Trophoblast cell (in vitro differentiated cells and primary cell): ENCODE data around the gene HOOK1.
A peak's percentile ranks its signal among the peaks of the same experiment; 100 is the strongest.

ENCODE experiments used
- DNase-seq, 2 donors: peaks; one replicate each; pipeline ENCODE4 v3.0.0-alpha.2; 2016
- H2AFZ ChIP-seq: 2 replicates; pipeline ENCODE4 v1.6.1; 2013; ENCODE audit warnings: low read length, moderate library complexity, mild to moderate bottlenecking; ENCODE audit not compliant: insufficient read depth, poor library complexity
- H2AK5ac ChIP-seq: 2 replicates; pipeline ENCODE4 v1.6.1; 2013; ENCODE audit warnings: mild to moderate bottlenecking, low read length
- H2BK120ac ChIP-seq: 2 replicates; pipeline ENCODE4 v1.6.1; 2013; ENCODE audit warnings: low read length, mild to moderate bottlenecking, moderate library complexity; ENCODE audit not compliant: insufficient read depth, poor library complexity
- H2BK12ac ChIP-seq: 2 replicates; pipeline ENCODE4 v1.6.1; 2013; ENCODE audit warnings: mild to moderate bottlenecking, low read length, moderate library complexity
- H2BK5ac ChIP-seq: 2 replicates; pipeline ENCODE4 v1.6.1; 2013; ENCODE audit warnings: low read length, low read depth, moderate library complexity, mild to moderate bottlenecking; ENCODE audit not compliant: poor library complexity
- H3K14ac ChIP-seq: 2 replicates; pipeline ENCODE4 v1.6.1; 2013; ENCODE audit warnings: mild to moderate bottlenecking, low read length
- H3K18ac ChIP-seq: 2 replicates; pipeline ENCODE4 v1.6.1; 2013; ENCODE audit warnings: mild to moderate bottlenecking, low read length
- H3K23ac ChIP-seq: 2 replicates; pipeline ENCODE4 v1.6.1; 2013; ENCODE audit warnings: low read length
- H3K27ac ChIP-seq: 2 replicates; pipeline ENCODE4 v1.5.1; 2013; ENCODE audit warnings: low read depth, mild to moderate bottlenecking, inconsistent platforms, low read length, moderate library complexity
- H3K27me3 ChIP-seq: 2 replicates; pipeline ENCODE4 v1.6.1; 2013; ENCODE audit warnings: inconsistent platforms, mild to moderate bottlenecking, low read length, moderate library complexity; ENCODE audit not compliant: insufficient read depth
- H3K36me3 ChIP-seq, 2 experiments: 1 replicate in 1 of 2; 2 replicates in 1 of 2; pipeline ENCODE4 v1.6.1; 2013; ENCODE audit warnings: low read length in 2 of 2, mild to moderate bottlenecking in 2 of 2, moderate library complexity in 1 of 2; ENCODE audit not compliant: insufficient read depth in 2 of 2, control insufficient read depth in 1 of 2
- H3K4ac ChIP-seq: 2 replicates; pipeline ENCODE4 v1.6.1; 2013; ENCODE audit warnings: low read depth, mild to moderate bottlenecking, low read length, moderate library complexity
- H3K4me1 ChIP-seq, 2 experiments: 1 replicate in 1 of 2; 2 replicates in 1 of 2; pipeline ENCODE4 v1.6.1; 2013; ENCODE audit warnings: low read length in 2 of 2, mild to moderate bottlenecking in 2 of 2, moderate library complexity in 1 of 2; ENCODE audit not compliant: insufficient read depth in 2 of 2, control insufficient read depth in 1 of 2
- H3K4me2 ChIP-seq: 2 replicates; pipeline ENCODE4 v1.6.1; 2013; ENCODE audit warnings: inconsistent platforms, mild to moderate bottlenecking, low read length, moderate library complexity
- H3K4me3 ChIP-seq: 2 replicates; pipeline ENCODE4 v1.5.1; 2013; ENCODE audit warnings: mild to moderate bottlenecking, low read depth, low read length, inconsistent platforms
- H3K79me1 ChIP-seq: one replicate; pipeline ENCODE4 v1.6.1; 2013; ENCODE audit warnings: low read length
- H3K79me2 ChIP-seq: 2 replicates; pipeline ENCODE4 v1.6.1; 2013; ENCODE audit warnings: low read length, mild to moderate bottlenecking; ENCODE audit not compliant: control insufficient read depth, insufficient read depth, poor library complexity
- H3K9ac ChIP-seq: 2 replicates; pipeline ENCODE4 v1.6.1; 2013; ENCODE audit warnings: mild to moderate bottlenecking, low read length
- H3K9me3 ChIP-seq: 2 replicates; pipeline ENCODE4 v1.6.1; 2013; ENCODE audit warnings: low read depth, mild to moderate bottlenecking, control low read depth, inconsistent platforms, low read length; ENCODE audit not compliant: insufficient read depth
- H4K12ac ChIP-seq: 2 replicates; pipeline ENCODE4 v1.6.1; 2013; ENCODE audit warnings: low read depth, mild to moderate bottlenecking, low read length, moderate library complexity
- H4K8ac ChIP-seq: 2 replicates; pipeline ENCODE4 v1.6.1; 2013; ENCODE audit warnings: low read depth, mild to moderate bottlenecking, low read length, moderate library complexity
- H4K91ac ChIP-seq: one replicate; pipeline ENCODE4 v1.6.1; 2013; ENCODE audit warnings: low read depth, mild to moderate bottlenecking, low read length, moderate library complexity
- WGBS: extraction: QIAGEN DNeasy Blood & Tissue Kit; methylation state at CpG from one replicate; pipeline ENCODE4 v1.1.7; 2013; ENCODE audit warnings: missing lambda C conversion rate; ENCODE audit not compliant: insufficient read length, insufficient coverage; ENCODE audit errors: extremely low coverage; 5-methylcytosine and 5-hydroxymethylcytosine counted together

The HOOK1 gene

GRCh38 chr1:59901770-59902388 lies 87.1 kb downstream of the HOOK1 start:
- Histone ChIP-seq H3K4me3 (no peak overlapping the region), H3K18ac (no peak overlapping the region), H2BK12ac (no peak overlapping the region), H2BK120ac (no peak overlapping the region), H3K4me1 (no peaks in the 10 kb centered on the region), H3K4me2 (no peak overlapping the region), H3K27me3 (no peaks in the 10 kb centered on the region), H3K9me3 (no peaks in the 10 kb centered on the region), H3K79me1 (no peaks in the 10 kb centered on the region), H3K79me2 (no peaks in the 10 kb centered on the region), H3K9ac (no peak overlapping the region), H3K4ac (no peak overlapping the region), H3K27ac (no peak overlapping the region), H4K91ac (no peak overlapping the region), H3K36me3 (no peaks in the 10 kb centered on the region), H3K23ac (no peak overlapping the region), H4K12ac (no peak overlapping the region), H3K14ac (no peak overlapping the region), H2BK5ac (no peak overlapping the region), H2AFZ (no peak overlapping the region), H2AK5ac (no peak overlapping the region), H4K8ac (no peak overlapping the region)
- no peak for DNase-seq
- no CpG with 5 or more reads among the region's 1 CpG for WGBS

DNA sequence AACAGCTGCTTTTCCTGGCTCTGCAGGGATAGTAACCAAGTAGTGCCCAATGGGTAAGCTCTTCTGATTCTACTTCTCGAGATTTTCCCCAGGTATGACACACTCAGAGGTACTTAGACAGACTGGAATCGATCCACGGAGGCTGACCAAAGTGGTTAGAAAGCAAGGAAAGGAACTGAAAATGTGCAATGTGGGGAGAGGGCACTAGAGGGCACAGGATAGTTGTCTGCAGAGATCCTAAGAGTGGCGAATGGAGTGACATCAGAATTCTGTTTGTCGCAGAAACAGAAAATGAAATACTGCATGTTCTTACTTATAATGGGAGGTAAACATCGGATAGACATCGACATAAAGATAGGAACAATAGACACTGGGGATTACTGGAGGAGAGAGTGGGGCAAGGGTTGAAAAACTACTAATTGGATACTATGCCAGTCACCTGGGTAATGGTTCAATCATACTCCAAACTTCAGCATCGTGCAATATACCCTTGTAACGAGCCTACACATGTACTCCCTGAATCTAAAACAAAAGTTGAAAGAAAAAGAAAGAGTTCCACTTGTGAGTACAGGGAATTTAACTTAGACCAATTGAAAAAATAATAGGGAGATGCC lies 88.5 kb downstream of the HOOK1 start:
- no peak overlapping the region for H3K4me2 ChIP-seq
- H3K23ac ChIP-seq = no peak overlapping the region
- DNase-seq = peak in 1 of 2 donors; percentile 47
- H3K36me3 ChIP-seq = no peaks in the 10 kb centered on the region
- no peaks in the 10 kb centered on the region for H3K79me2 ChIP-seq
- H4K8ac ChIP-seq = no peak overlapping the region
- H3K4me3 ChIP-seq = no peak overlapping the region
- H3K14ac ChIP-seq = no peak overlapping the region
- H3K9me3 ChIP-seq = no peaks in the 10 kb centered on the region
- H2AFZ ChIP-seq = no peak overlapping the region
- H3K79me1 ChIP-seq = no peaks in the 10 kb centered on the region
- no peaks in the 10 kb centered on the region for H3K4me1 ChIP-seq
- no peak overlapping the region for H4K12ac ChIP-seq
- H2BK12ac ChIP-seq = no peak overlapping the region
- H2BK120ac ChIP-seq = no peak overlapping the region
- WGBS = no CpG with 5 or more reads among the region's 9 CpGs
- no peak overlapping the region for H4K91ac ChIP-seq
- H2BK5ac ChIP-seq = no peak overlapping the region
- H3K4ac ChIP-seq = no peak overlapping the region
- no peaks in the 10 kb centered on the region for H3K27me3 ChIP-seq
- no peak overlapping the region for H3K27ac ChIP-seq
- H2AK5ac ChIP-seq = no peak overlapping the region
- H3K9ac ChIP-seq = no peak overlapping the region
- H3K18ac ChIP-seq = no peak overlapping the region

DNA sequence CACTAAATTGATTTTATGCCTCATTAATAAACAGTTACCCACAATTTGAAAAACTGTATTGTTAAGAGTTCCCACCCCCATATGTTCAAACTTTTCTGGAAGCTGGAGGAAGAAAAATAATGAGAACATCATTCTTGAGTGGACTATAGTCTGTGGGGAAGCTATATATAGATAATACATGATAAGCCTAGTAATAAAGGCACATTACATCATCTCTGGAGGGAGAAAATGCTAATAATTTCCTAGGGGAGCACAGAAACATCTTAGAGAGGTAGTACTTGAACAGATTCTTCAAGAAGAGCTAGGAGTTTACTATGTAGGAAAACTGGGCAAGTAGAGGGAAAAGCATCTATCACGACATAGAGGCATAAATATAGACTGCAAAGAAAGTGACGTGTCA lies 92.2 kb downstream of the HOOK1 start:
- no peak for DNase-seq
- no peaks in the 10 kb centered on the region for H3K36me3 ChIP-seq
- no peak overlapping the region for H3K4ac ChIP-seq
- no peak overlapping the region for H3K14ac ChIP-seq
- WGBS = no CpG with 5 or more reads among the region's 2 CpGs
- no peak overlapping the region for H3K23ac ChIP-seq
- no peaks in the 10 kb centered on the region for H3K4me1 ChIP-seq
- H3K79me2 ChIP-seq = no peaks in the 10 kb centered on the region
- H3K4me2 ChIP-seq = no peak overlapping the region
- no peak overlapping the region for H2AK5ac ChIP-seq
- H2BK5ac ChIP-seq = no peak overlapping the region
- no peak overlapping the region for H2BK120ac ChIP-seq
- no peak overlapping the region for H4K8ac ChIP-seq
- no peak overlapping the region for H4K91ac ChIP-seq
- no peak overlapping the region for H2BK12ac ChIP-seq
- no peak overlapping the region for H3K4me3 ChIP-seq
- no peak overlapping the region for H2AFZ ChIP-seq
- H3K18ac ChIP-seq = no peak overlapping the region
- H3K9ac ChIP-seq = no peak overlapping the region
- no peak overlapping the region for H3K27ac ChIP-seq
- no peak overlapping the region for H4K12ac ChIP-seq
- no peaks in the 10 kb centered on the region for H3K79me1 ChIP-seq
- no peaks in the 10 kb centered on the region for H3K9me3 ChIP-seq
- H3K27me3 ChIP-seq = no peaks in the 10 kb centered on the region

DNA sequence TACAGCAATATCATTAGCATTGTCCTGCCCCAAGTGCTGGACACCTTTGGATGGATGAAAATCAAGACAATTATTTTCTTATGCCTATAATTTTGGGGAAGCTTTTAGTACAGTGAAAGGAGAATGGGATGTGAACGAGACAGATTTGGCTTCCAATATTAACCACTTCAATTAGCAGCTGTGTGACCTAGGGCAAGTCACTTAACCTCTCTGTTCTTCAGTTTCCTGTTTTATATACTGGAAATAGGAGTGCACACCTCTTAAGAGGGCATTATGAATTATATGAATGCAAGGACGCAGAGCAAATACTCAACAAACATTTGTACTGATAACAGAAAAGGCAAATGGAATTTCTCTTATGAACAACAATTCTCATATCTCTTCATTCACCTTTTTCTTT lies 93.3 kb downstream of the HOOK1 start:
- Histone ChIP-seq H3K4ac (no peak overlapping the region), H4K12ac (no peak overlapping the region), H4K8ac (no peak overlapping the region), H2AK5ac (no peak overlapping the region), H3K18ac (no peak overlapping the region), H4K91ac (no peak overlapping the region), H3K23ac (no peak overlapping the region), H3K9ac (no peak overlapping the region), H3K79me2 (no peaks in the 10 kb centered on the region), H2AFZ (no peak overlapping the region), H2BK12ac (no peak overlapping the region), H3K4me2 (no peak overlapping the region), H3K79me1 (no peaks in the 10 kb centered on the region), H3K27ac (no peak overlapping the region), H3K4me3 (no peak overlapping the region), H2BK120ac (no peak overlapping the region), H3K4me1 (no peaks in the 10 kb centered on the region), H3K14ac (no peak overlapping the region), H3K27me3 (no peaks in the 10 kb centered on the region), H2BK5ac (no peak overlapping the region), H3K9me3 (no peaks in the 10 kb centered on the region), H3K36me3 (no peaks in the 10 kb centered on the region)
- no CpG with 5 or more reads among the region's 2 CpGs for WGBS
- DNase-seq = no peak
